Loucy (cell line): Measurements from ENCODE around the gene NUB1.

Experiments used
- H2AFZ ChIP-seq: fragments of 200-600 bp; sonication (generic); 2 replicates; pipeline ENCODE4 v1.6.0; 2016; ENCODE audit warnings: antibody characterized with exemption, mild to moderate bottlenecking, low read length, moderate library complexity
- H3F3A ChIP-seq: fragments of 200-600 bp; 2 replicates; pipeline ENCODE4 v1.6.0; 2016; ENCODE audit warnings: antibody characterized with exemption, low read depth, mild to moderate bottlenecking
- H3K27me3 ChIP-seq: fragments of 200-600 bp; sonication (generic); 2 replicates; pipeline ENCODE4 v1.6.1; 2014; ENCODE audit warnings: low read length, mild to moderate bottlenecking; ENCODE audit not compliant: insufficient read depth, poor library complexity, severe bottlenecking
- H3K36me3 ChIP-seq: fragments of 200-600 bp; sonication (generic); 2 replicates; pipeline ENCODE4 v1.6.1; 2016; ENCODE audit warnings: low read length; ENCODE audit not compliant: insufficient read depth
- H3K4me1 ChIP-seq: fragments of 200-600 bp; sonication (generic); 2 replicates; pipeline ENCODE4 v1.5.1; 2014; ENCODE audit warnings: low read length, mild to moderate bottlenecking; ENCODE audit not compliant: insufficient read depth, poor library complexity, severe bottlenecking
- H3K4me2 ChIP-seq: fragments of 200-600 bp; sonication (generic); 2 replicates; pipeline ENCODE4 v1.6.0; 2014; ENCODE audit warnings: antibody characterized with exemption, low read length, low read depth, mild to moderate bottlenecking; ENCODE audit not compliant: poor library complexity, severe bottlenecking
- H3K4me3 ChIP-seq: fragments of 200-600 bp; sonication (generic); 2 replicates; pipeline ENCODE4 v1.5.1; 2014; ENCODE audit warnings: low read length, mild to moderate bottlenecking, mixed read lengths; ENCODE audit not compliant: poor library complexity, severe bottlenecking
- H3K79me2 ChIP-seq: fragments of 200-600 bp; sonication (generic); 2 replicates; pipeline ENCODE4 v1.6.1; 2014; ENCODE audit warnings: low read length; ENCODE audit not compliant: insufficient read depth
- H3K9ac ChIP-seq: fragments of 200-600 bp; sonication (generic); 2 replicates; pipeline ENCODE4 v1.6.0; 2014; ENCODE audit warnings: mild to moderate bottlenecking, low read depth, low read length, moderate library complexity; ENCODE audit not compliant: poor library complexity, severe bottlenecking
- H3K9me2 ChIP-seq: fragments of 200-600 bp; sonication (generic); replicated peaks from 2 replicates; pipeline ENCODE4 v1.6.1; 2016; ENCODE audit warnings: low read depth, low read length, mixed read lengths
- H3K9me3 ChIP-seq: fragments of 200-600 bp; sonication (generic); 2 replicates; pipeline ENCODE4 v1.6.1; 2014; ENCODE audit warnings: mild to moderate bottlenecking, antibody characterized with exemption, low read length, low read depth; ENCODE audit not compliant: insufficient read depth
- H4K20me1 ChIP-seq: fragments of 200-600 bp; sonication (generic); 2 replicates; pipeline ENCODE4 v1.6.0; 2014; ENCODE audit warnings: antibody characterized with exemption, low read length, mild to moderate bottlenecking; ENCODE audit not compliant: insufficient read depth, poor library complexity, severe bottlenecking
- EZH2phosphoT487 ChIP-seq: fragments of 200-600 bp; IDR thresholded peaks from 2 replicates; pipeline ENCODE4 v1.6.1; 2018; ENCODE audit warnings: antibody characterized with exemption, mild to moderate bottlenecking, moderate library complexity, borderline replicate concordance
- TF ChIP-seq, protein P1 (sequence below): fragments of 200-600 bp; sonication (generic); conservative IDR thresholded peaks from 2 replicates; pipeline ENCODE4 v1.5.1; 2014; ENCODE audit warnings: mild to moderate bottlenecking, antibody characterized with exemption, low read length

The NUB1 gene

DNA sequence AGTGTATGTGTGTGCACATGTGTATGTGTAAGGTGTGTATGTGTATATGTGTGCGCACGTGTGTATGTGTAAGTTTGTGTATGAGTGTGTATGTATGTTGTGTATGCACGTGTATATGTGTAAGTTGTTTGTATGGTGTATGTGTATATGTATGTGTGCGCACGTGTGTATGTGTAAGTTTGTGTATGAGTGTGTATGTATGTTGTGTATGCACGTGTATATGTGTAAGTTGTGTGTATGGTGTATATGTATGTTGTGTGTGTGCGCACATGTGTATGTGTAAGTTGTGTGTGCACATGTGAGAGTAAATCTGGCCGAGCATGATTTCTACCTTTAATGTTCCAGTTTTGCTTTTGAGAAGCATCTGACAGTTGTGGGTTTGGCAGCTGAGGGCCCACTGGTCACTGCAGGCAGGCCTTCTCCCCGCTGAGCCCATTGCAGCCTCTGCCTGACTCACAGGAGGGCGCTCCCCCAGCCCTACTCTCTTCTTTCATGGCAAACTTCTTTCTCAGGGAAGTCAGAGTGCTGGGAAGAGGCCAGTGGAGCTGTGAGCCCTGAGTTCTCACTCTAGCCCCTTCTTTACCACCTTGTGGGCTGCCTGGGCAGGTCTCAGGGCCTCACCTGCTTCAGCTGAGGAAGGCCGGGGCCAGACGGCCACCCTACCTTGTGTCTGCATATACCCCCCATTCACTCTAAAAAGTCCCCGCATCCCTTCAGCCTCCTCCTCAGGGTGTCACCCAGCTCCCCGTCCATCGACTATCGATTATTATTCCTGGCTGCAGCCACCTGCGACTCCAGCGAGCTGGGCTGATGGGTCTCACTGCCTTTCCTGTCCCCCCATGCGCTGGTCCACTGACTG is 57.1 kb downstream of the NUB1 start:
- no peaks in the 10 kb centered on the region for H4K20me1 ChIP-seq
- H3K36me3 ChIP-seq = no peaks in the 10 kb centered on the region
- H3K27me3 ChIP-seq = no peaks in the 10 kb centered on the region
- no peak overlapping the region for H3K9ac ChIP-seq
- no peaks in the 10 kb centered on the region for H3K79me2 ChIP-seq
- H3K9me2 ChIP-seq = no peaks in the 10 kb centered on the region
- H3K4me3 ChIP-seq = no peak overlapping the region
- H3F3A ChIP-seq = no peaks in the 10 kb centered on the region
- H3K4me2 ChIP-seq = no peak overlapping the region
- H2AFZ ChIP-seq = no peak overlapping the region
- H3K4me1 ChIP-seq = peaks cover 4% of the 10 kb centered on the region
- TF ChIP-seq, protein P1, sequence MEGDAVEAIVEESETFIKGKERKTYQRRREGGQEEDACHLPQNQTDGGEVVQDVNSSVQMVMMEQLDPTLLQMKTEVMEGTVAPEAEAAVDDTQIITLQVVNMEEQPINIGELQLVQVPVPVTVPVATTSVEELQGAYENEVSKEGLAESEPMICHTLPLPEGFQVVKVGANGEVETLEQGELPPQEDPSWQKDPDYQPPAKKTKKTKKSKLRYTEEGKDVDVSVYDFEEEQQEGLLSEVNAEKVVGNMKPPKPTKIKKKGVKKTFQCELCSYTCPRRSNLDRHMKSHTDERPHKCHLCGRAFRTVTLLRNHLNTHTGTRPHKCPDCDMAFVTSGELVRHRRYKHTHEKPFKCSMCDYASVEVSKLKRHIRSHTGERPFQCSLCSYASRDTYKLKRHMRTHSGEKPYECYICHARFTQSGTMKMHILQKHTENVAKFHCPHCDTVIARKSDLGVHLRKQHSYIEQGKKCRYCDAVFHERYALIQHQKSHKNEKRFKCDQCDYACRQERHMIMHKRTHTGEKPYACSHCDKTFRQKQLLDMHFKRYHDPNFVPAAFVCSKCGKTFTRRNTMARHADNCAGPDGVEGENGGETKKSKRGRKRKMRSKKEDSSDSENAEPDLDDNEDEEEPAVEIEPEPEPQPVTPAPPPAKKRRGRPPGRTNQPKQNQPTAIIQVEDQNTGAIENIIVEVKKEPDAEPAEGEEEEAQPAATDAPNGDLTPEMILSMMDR = no peak
- no peak for TF ChIP-seq EZH2phosphoT487
- H3K9me3 ChIP-seq = no peaks in the 10 kb centered on the region

DNA sequence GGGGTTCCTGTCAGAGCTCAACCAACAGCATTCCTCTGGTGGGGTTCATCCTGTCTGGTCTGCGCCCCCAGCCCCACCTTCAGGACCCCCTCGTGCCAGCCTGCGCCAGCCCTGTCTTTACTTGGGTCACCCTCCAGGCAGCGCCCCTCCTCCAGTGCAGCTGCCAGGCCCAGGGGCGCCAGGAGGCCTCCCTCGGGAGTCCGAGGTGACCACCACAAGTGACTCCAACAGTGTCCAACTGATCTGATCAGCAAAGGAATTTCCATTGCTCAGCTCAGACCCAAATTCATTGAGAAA is 57.6 kb downstream of the NUB1 start:
- Histone ChIP-seq H3K4me2 (no peak overlapping the region), H3K4me1 (no peaks in the 10 kb centered on the region), H2AFZ (no peak overlapping the region), H3K9me2 (no peaks in the 10 kb centered on the region), H4K20me1 (no peaks in the 10 kb centered on the region), H3F3A (no peaks in the 10 kb centered on the region), H3K79me2 (no peaks in the 10 kb centered on the region), H3K27me3 (no peaks in the 10 kb centered on the region), H3K4me3 (no peak overlapping the region), H3K9me3 (no peaks in the 10 kb centered on the region), H3K9ac (no peak overlapping the region), H3K36me3 (no peaks in the 10 kb centered on the region)
- TF ChIP-seq, protein P1 = no peak
- no peak for TF ChIP-seq EZH2phosphoT487

DNA sequence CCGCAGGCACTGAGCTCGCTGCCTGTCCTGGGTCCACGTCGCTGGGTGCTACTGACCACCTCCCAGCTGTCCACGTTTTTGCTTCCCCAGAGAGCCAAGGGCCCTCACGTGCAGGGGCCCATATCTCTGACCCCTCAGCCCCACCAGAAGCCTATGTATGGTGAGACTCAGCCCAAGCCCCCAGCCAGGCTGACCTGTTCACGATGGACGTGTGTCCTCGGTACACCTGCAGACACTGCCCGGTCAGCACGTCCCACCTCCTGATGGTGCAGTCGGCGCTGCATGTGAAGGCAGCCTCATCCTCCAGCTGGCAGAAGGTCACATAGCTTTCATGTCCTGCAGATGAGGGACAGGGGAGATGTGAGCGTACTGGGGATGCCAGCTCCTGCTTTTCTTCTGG is 58.3 kb downstream of the NUB1 start:
- H3F3A ChIP-seq = no peaks in the 10 kb centered on the region
- H3K4me2 ChIP-seq = no peak overlapping the region
- TF ChIP-seq, protein P1 = no peak
- TF ChIP-seq EZH2phosphoT487 = no peak
- no peaks in the 10 kb centered on the region for H3K9me2 ChIP-seq
- H3K9me3 ChIP-seq = no peaks in the 10 kb centered on the region
- H3K36me3 ChIP-seq = no peaks in the 10 kb centered on the region
- no peaks in the 10 kb centered on the region for H3K4me1 ChIP-seq
- no peak overlapping the region for H2AFZ ChIP-seq
- no peaks in the 10 kb centered on the region for H4K20me1 ChIP-seq
- no peak overlapping the region for H3K9ac ChIP-seq
- H3K4me3 ChIP-seq = no peak overlapping the region
- H3K27me3 ChIP-seq = no peaks in the 10 kb centered on the region
- H3K79me2 ChIP-seq = no peaks in the 10 kb centered on the region
